ENCODE data around the gene PCAT7.

The PCAT7 gene

GRCh38 chr9:94603259-94604160, 48.6 kb downstream of the PCAT7 start:
- peak; percentile 20 for DNase-seq (ENCODE audit: low read depth)

DNA sequence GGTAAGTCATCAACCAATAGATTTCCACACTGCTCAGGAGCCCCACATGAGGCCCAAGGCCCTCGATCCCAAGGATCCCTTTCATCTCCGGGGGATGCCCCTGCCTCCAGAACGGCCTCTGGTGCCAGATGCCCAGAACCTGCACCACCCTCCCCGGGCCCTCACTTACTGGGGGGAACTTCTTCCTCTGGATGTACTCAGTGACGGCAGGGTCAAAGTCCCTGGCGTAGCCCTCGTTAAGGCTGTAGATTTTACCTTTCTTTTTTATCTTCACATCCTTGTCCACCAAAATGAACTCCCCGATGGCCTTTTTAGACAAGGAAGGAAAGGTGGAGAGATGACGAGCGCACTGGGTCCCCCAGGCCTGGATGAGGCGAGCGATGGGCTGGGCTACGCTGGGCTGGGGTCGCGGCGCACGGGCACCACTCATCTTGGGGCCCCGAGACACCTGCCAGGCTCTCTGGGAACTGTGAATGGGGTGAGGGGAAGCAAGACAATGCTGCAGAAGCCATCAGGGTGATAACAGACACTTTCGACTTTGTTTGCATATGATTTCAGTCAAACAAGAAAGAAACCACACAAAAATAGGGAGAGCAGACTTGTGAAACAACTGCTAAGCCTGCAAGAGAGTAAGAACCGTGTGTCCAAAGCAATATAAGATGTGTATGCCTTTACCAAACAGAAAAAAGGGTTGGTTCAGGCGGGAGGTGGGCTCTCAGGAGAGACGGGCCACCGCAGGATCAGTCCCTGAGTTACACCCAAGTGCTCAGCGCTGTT, 52.0 kb downstream of the PCAT7 start:
- no peak for DNase-seq (ENCODE audit: low read depth)

DNA sequence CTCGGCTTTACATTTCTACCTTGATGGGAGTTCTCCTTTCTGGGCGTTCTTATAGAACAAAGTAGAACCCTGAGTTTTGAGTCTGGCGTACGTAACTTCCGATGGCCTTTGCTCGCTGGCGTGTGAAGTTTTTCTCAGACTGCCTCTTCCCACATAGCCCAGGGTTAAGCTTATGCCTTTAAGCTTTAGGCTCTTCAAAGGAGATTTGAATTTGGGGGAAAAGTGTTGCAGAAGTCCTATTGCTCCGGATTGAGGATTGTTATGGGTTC, 52.5 kb downstream of the PCAT7 start:
- DNase-seq (ENCODE audit: low read depth) = no peak

DNA sequence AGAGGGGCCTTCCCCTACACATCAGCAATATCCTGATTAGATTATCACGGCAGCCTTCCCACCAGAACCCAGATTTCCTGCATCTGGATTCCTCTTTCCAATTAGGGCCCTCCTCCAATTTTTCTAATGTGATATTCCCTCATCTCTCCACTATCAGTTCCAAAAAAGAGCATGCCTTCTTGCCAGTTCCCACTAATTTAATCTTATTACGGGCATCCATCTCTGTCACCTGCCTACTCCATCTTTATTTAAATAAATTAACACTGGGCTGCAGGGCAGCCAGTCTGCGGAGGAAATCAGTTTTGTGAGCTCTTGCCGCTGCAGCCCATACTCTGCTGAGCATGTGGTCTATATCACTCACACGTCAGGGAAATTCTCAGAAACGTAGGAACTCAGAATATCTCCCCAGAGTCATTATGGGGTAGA, 55.3 kb downstream of the PCAT7 start:
- DNase-seq (ENCODE audit: low read depth) = no peak

DNA sequence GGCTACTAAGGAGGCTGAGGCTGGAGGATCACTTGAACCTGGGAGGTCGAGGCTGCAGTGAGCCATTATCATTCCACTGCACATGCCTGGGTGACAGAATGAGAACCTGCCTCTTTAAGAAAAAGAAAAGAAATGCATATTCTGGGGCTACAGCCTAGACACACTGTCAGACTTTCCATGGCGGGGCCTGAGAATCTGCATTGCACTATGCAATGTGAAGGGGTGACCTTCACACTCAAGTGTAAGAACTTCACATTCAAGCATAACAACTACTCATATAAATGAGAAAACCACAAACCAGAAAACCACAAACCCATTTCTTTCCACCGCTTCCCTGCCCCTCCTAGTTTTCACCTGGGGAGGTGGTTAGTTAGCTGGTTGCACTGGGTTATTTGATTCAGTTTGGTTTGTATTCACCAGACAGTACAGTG, 56.8 kb downstream of the PCAT7 start:
- DNase-seq (ENCODE audit: low read depth) = no peak

- DNase-seq (ENCODE audit: low read depth) = no peak
These were observed 57.2 kb downstream of the PCAT7 start for GRCh38 chr9:94612071-94612470.

- no peak for DNase-seq (ENCODE audit: low read depth)
These were observed 58.1 kb downstream of the PCAT7 start for GRCh38 chr9:94613003-94613402.

GRCh38 chr9:94619026-94619425, 64.1 kb downstream of the PCAT7 start:
- no peak for DNase-seq (ENCODE audit: low read depth)

All from HS-27A (cell line).